ENCODE results near the gene TNS1. TPM values are rescaled to one million over a fixed set of nuclear protein-coding genes. Genes with fewer than 3 reads are reported as not detected.

TNS1 gene
- polyA plus RNA-seq, 3 donors, result 0.26 to 1.6 (median 1.5) TPM

DNA sequence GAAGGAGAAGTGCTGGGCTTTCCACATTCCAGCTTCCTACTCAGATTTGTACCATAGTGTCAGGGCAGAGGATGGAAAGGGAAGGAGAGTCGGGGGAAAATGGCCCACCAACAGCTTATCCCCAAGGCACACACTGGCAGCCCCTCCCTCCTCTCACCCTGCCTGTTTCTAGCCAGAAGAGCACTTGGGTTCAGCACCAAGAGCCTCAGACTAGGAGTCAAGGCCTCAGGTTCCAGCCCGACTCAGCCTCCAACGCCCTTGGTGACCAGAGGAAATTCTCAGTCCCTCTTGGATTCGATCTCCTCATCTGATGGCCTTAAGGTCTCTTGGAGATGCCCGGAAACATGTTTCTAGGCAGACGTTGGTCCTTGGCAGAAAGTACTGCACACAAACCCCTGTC, 53.9 kb downstream of the TNS1 start:
- no peak overlapping the region for H3K4me3 ChIP-seq (replicated peaks in 1 of 3; ENCODE audit: low read depth in 2 of 3, low read length in 3 of 3)
- no peaks in the 10 kb centered on the region for H3K27me3 ChIP-seq (ENCODE audit: control insufficient read depth in 2 of 2, insufficient read depth in 2 of 2, low read length in 2 of 2)
- H4K20me1 ChIP-seq (ENCODE audit: insufficient read depth, low read length), result no peaks in the 10 kb centered on the region
- no peaks in the 10 kb centered on the region for H3K36me3 ChIP-seq (replicated peaks in 1 of 2; ENCODE audit: control insufficient read depth in 1 of 2, insufficient read depth in 2 of 2, low read length in 2 of 2)
- no peak overlapping the region for H2AFZ ChIP-seq (ENCODE audit: insufficient read depth, low read depth, low read length, poor library complexity, severe bottlenecking)
- peaks cover 11% of the 10 kb centered on the region for H3K4me1 Mint-ChIP-seq
- no peak overlapping the region for H3K4me2 ChIP-seq (replicated peaks; ENCODE audit: extremely low read depth, low read length, poor library complexity, severe bottlenecking)
- no peak overlapping the region for H3K27ac Mint-ChIP-seq
- TF ChIP-seq, protein P1, sequence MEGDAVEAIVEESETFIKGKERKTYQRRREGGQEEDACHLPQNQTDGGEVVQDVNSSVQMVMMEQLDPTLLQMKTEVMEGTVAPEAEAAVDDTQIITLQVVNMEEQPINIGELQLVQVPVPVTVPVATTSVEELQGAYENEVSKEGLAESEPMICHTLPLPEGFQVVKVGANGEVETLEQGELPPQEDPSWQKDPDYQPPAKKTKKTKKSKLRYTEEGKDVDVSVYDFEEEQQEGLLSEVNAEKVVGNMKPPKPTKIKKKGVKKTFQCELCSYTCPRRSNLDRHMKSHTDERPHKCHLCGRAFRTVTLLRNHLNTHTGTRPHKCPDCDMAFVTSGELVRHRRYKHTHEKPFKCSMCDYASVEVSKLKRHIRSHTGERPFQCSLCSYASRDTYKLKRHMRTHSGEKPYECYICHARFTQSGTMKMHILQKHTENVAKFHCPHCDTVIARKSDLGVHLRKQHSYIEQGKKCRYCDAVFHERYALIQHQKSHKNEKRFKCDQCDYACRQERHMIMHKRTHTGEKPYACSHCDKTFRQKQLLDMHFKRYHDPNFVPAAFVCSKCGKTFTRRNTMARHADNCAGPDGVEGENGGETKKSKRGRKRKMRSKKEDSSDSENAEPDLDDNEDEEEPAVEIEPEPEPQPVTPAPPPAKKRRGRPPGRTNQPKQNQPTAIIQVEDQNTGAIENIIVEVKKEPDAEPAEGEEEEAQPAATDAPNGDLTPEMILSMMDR (IDR thresholded peaks at IDR 0.05), result no peak
- 97% methylated on average over 5 of the region's 6 CpGs for WGBS (ENCODE audit: insufficient coverage)
- H3K9me3 Mint-ChIP-seq, result no peaks in the 10 kb centered on the region
- peaks cover 6 to 11% of the 10 kb centered on the region in 2 donors for H3K4me1 ChIP-seq (ENCODE audit: control insufficient read depth in 1 of 2, insufficient read depth in 2 of 2, low read length in 2 of 2)
- H3K9ac ChIP-seq (ENCODE audit: insufficient read depth, low read length, poor library complexity, severe bottlenecking), result no peak overlapping the region
- H3K79me2 ChIP-seq (ENCODE audit: insufficient read depth, low read length), result no peaks in the 10 kb centered on the region
- DNase-seq, result no peak
- intact Hi-C loops (cut with micrococcal nuclease), result loop anchor here in 1 of 2 donors (5.0 kb wide), 1 partner anchor 42 kb away; no protein-coding TSS in a partner anchor
- H3K27ac ChIP-seq (ENCODE audit: low read depth in 1 of 2, low read length in 2 of 2), result no peak overlapping the region
- H3K36me3 Mint-ChIP-seq, result peaks cover 0 to 5% of the 10 kb centered on the region in 2 donors
- no peaks in the 10 kb centered on the region for H3K9me3 ChIP-seq (replicated peaks in 1 of 2; ENCODE audit: control insufficient read depth in 1 of 2, insufficient read depth in 1 of 2, low read length in 2 of 2)
- H3K4me3 Mint-ChIP-seq, result no peak overlapping the region
- H3K27me3 Mint-ChIP-seq (ENCODE audit: low read depth in 3 of 3), result peaks cover 0 to 4% (median 1%) of the 10 kb centered on the region in 3 donors

DNA sequence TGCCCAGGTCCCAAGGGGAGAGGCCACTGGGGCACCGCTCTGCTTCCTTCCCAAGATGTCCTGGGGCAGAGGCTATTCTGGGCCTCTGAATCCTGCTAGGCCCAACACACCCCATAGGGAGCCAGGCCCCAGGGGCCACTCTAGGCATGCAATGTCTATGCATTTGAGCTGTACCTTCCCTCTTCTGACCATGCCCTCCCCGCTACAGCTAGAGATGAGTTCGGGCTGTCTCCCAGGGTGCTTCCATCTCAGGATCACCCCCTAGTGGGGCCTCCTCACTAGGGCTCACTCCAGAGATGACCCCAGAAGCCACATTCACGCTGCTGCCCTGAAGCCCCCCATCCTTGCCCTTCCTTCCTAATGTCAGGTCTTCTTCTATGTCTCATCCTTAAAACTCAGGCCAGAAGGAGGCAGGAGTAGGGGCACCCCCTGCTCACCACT, 54.4 kb downstream of the TNS1 start:
- WGBS (ENCODE audit: insufficient coverage), result 97% methylated on average over 4 of the region's 4 CpGs
- H3K4me1 Mint-ChIP-seq, result peaks cover 16% of the 10 kb centered on the region

More for the DNA sequence above, 54.4 kb downstream of the TNS1 start:
- Mint-ChIP-seq H3K4me3 (no peak overlapping the region), H3K27ac (peak overlapping the region in 1 of 7 donors; percentile 41), H3K36me3 (peaks cover 0 to 5% of the 10 kb centered on the region in 2 donors), H3K27me3 (ENCODE audit: low read depth in 3 of 3) (peaks cover 0 to 4% (median 1%) of the 10 kb centered on the region in 3 donors), H3K9me3 (no peaks in the 10 kb centered on the region)
- Histone ChIP-seq H3K79me2 (ENCODE audit: insufficient read depth, low read length) (no peaks in the 10 kb centered on the region), H3K9ac (ENCODE audit: insufficient read depth, low read length, poor library complexity, severe bottlenecking) (no peak overlapping the region), H3K27me3 (ENCODE audit: control insufficient read depth in 2 of 2, insufficient read depth in 2 of 2, low read length in 2 of 2) (no peaks in the 10 kb centered on the region), H2AFZ (ENCODE audit: insufficient read depth, low read depth, low read length, poor library complexity, severe bottlenecking) (no peak overlapping the region), H3K36me3 (replicated peaks in 1 of 2; ENCODE audit: control insufficient read depth in 1 of 2, insufficient read depth in 2 of 2, low read length in 2 of 2) (no peaks in the 10 kb centered on the region), H3K9me3 (replicated peaks in 1 of 2; ENCODE audit: control insufficient read depth in 1 of 2, insufficient read depth in 1 of 2, low read length in 2 of 2) (no peaks in the 10 kb centered on the region), H4K20me1 (ENCODE audit: insufficient read depth, low read length) (no peaks in the 10 kb centered on the region), H3K4me3 (replicated peaks in 1 of 3; ENCODE audit: low read depth in 2 of 3, low read length in 3 of 3) (no peak overlapping the region), H3K4me1 (ENCODE audit: control insufficient read depth in 1 of 2, insufficient read depth in 2 of 2, low read length in 2 of 2) (peaks cover 11 to 16% of the 10 kb centered on the region in 2 donors), H3K27ac (ENCODE audit: low read depth in 1 of 2, low read length in 2 of 2) (no peak overlapping the region), H3K4me2 (replicated peaks; ENCODE audit: extremely low read depth, low read length, poor library complexity, severe bottlenecking) (no peak overlapping the region)
- TF ChIP-seq, protein P1 (IDR thresholded peaks at IDR 0.05), result no peak
- DNase-seq, result no peak
- intact Hi-C loops (cut with micrococcal nuclease), result loop anchor here in 1 of 2 donors (5.0 kb wide), 1 partner anchor 41 kb away; no protein-coding TSS in a partner anchor

Measured in CD14-positive monocyte (primary cell).